Caco-2 (cell line): ENCODE data around the gene TPTE2. TPM values are rescaled to one million over a fixed set of nuclear protein-coding genes. Genes with fewer than 3 reads are reported as not detected.

Experiments used
- BruUV-seq: library from RNA; stranded (reverse); fragments of 400-500 nt; replicated peaks from 2 replicates; lab custom pipeline; 2021; lab: Mats Ljungman, UMichigan
- CTCF ChIA-PET: fragments of 300-600 bp; sonication (Branson Sonifier 250); formaldehyde crosslinking; loops from one replicate; lab custom pipeline; 2022; ENCODE audit warnings: antibody characterized with exemption; lab: Charles Lee
- POLR2A ChIA-PET: fragments of 300-600 bp; sonication (Branson Sonifier 250); formaldehyde crosslinking; loops from one replicate; lab custom pipeline; 2022; ENCODE audit warnings: antibody characterized with exemption; lab: Charles Lee
- DNase-seq, 2 experiments: peaks; one replicate each; pipeline versions ENCODE4 v3.0.0 to v3.0.0-alpha.2; 2020 to 2022
- H3K27me3 ChIP-seq: replicated peaks from 2 replicates; pipeline ENCODE4 v1.6.0; 2011; ENCODE audit warnings: low read length; ENCODE audit not compliant: control insufficient read depth, insufficient read depth
- H3K36me3 ChIP-seq: 2 replicates; pipeline ENCODE4 v1.5.1; 2011; ENCODE audit warnings: low read length; ENCODE audit not compliant: control insufficient read depth, insufficient read depth
- H3K4me1 ChIP-seq: fragments of 250-450 bp; sonication (Bioruptor Pico); 2 replicates; pipeline ENCODE4 v1.5.1; 2020; ENCODE audit warnings: mild to moderate bottlenecking
- H3K4me3 ChIP-seq: 2 replicates; pipeline ENCODE4 v1.5.1; 2011; ENCODE audit warnings: low read depth, mild to moderate bottlenecking, control low read depth, low read length
- H3K9me3 ChIP-seq: fragments of 250-450 bp; sonication (Bioruptor Pico); 2 replicates; pipeline ENCODE4 v1.5.1; 2020; ENCODE audit warnings: mild to moderate bottlenecking, moderate library complexity
- H3K27ac Mint-ChIP-seq: one replicate; pipeline ENCODE4 v1.8.0; 2022; ENCODE audit warnings: mixed read lengths; ENCODE audit not compliant: unreplicated experiment
- H3K27me3 Mint-ChIP-seq: one replicate; pipeline ENCODE4 v1.8.0; 2022; ENCODE audit warnings: mixed read lengths; ENCODE audit not compliant: insufficient read depth, unreplicated experiment
- H3K36me3 Mint-ChIP-seq: one replicate; pipeline ENCODE4 v1.8.0; 2022; ENCODE audit warnings: mild to moderate bottlenecking, mixed read lengths; ENCODE audit not compliant: insufficient read depth, unreplicated experiment
- H3K4me1 Mint-ChIP-seq: one replicate; pipeline ENCODE4 v1.8.0; 2022; ENCODE audit warnings: low read depth, mixed read lengths; ENCODE audit not compliant: unreplicated experiment
- H3K4me3 Mint-ChIP-seq: one replicate; pipeline ENCODE4 v1.8.0; 2022; ENCODE audit warnings: mild to moderate bottlenecking, moderate library complexity, mixed read lengths; ENCODE audit not compliant: unreplicated experiment
- H3K9me3 Mint-ChIP-seq: one replicate; pipeline ENCODE4 v1.8.0; 2022; ENCODE audit warnings: mixed read lengths; ENCODE audit not compliant: unreplicated experiment
- intact Hi-C: fragments of 100-400 bp; cut with micrococcal nuclease; formaldehyde crosslinking; loops from one replicate; pipeline ENCODE4 v1.10.0; 2022; ENCODE audit not compliant: unreplicated experiment
- total RNA-seq: library from RNA; stranded (reverse); gene quantifications from 2 replicates; pipeline ENCODE4 v1.2.3, GENCODE V29; 2022
- TF ChIP-seq, protein P1 (sequence below), 2 experiments: fragments of 200-600 bp in 1 of 2; IDR thresholded peaks; 1 replicate in 1 of 2; 2 replicates in 1 of 2; pipeline versions ENCODE4 v1.5.1 to v1.8.0; 2011 to 2022; ENCODE audit warnings: antibody characterized with exemption in 1 of 2, control low read depth in 1 of 2, inconsistent platforms in 1 of 2, low read depth in 1 of 2, low read length in 1 of 2, mild to moderate bottlenecking in 1 of 2, moderate library complexity in 1 of 2; ENCODE audit not compliant: insufficient read depth in 1 of 2, severe bottlenecking in 1 of 2, unreplicated experiment in 1 of 2

TPTE2 gene
- total RNA-seq, 1 experiment from 2014 or later, result not detected

- peaks cover 18% of the 10 kb centered on the region for H3K4me1 Mint-ChIP-seq
- Histone ChIP-seq H3K4me3 (no peak overlapping the region), H3K36me3 (no peaks in the 10 kb centered on the region), H3K9me3 (no peaks in the 10 kb centered on the region), H3K4me1 (peaks cover 18% of the 10 kb centered on the region), H3K27me3 (no peaks in the 10 kb centered on the region)
- CTCF ChIA-PET, result no interaction called here
- no peak overlapping the region for H3K4me3 Mint-ChIP-seq
- TF ChIP-seq, protein P1, sequence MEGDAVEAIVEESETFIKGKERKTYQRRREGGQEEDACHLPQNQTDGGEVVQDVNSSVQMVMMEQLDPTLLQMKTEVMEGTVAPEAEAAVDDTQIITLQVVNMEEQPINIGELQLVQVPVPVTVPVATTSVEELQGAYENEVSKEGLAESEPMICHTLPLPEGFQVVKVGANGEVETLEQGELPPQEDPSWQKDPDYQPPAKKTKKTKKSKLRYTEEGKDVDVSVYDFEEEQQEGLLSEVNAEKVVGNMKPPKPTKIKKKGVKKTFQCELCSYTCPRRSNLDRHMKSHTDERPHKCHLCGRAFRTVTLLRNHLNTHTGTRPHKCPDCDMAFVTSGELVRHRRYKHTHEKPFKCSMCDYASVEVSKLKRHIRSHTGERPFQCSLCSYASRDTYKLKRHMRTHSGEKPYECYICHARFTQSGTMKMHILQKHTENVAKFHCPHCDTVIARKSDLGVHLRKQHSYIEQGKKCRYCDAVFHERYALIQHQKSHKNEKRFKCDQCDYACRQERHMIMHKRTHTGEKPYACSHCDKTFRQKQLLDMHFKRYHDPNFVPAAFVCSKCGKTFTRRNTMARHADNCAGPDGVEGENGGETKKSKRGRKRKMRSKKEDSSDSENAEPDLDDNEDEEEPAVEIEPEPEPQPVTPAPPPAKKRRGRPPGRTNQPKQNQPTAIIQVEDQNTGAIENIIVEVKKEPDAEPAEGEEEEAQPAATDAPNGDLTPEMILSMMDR (IDR thresholded peaks at IDR 0.05; ENCODE audit: insufficient read depth in 1 of 2, low read depth in 1 of 2, low read length in 1 of 2, severe bottlenecking in 1 of 2, unreplicated experiment in 1 of 2), result no peak
- no peaks in the 10 kb centered on the region for H3K27me3 Mint-ChIP-seq
- intact Hi-C loops, result loop anchor here (10.0 kb wide), 1 partner anchor 364 kb away; the partner anchor contains the start of gene ZMYM2
- BruUV-seq, result no TSS peak
- no peak overlapping the region for H3K27ac Mint-ChIP-seq
- no peaks in the 10 kb centered on the region for H3K9me3 Mint-ChIP-seq
- no peaks in the 10 kb centered on the region for H3K36me3 Mint-ChIP-seq
- POLR2A ChIA-PET, result no interaction called here
- DNase-seq, result no peak
Observed at GRCh38 chr13:19590423-19590822, 29.1 kb upstream of the TPTE2 start.

GRCh38 chr13:19589312-19589711, 28.0 kb upstream of the TPTE2 start:
- Mint-ChIP-seq H3K4me3 (no peak overlapping the region), H3K36me3 (no peaks in the 10 kb centered on the region), H3K9me3 (no peaks in the 10 kb centered on the region), H3K4me1 (peaks cover 14% of the 10 kb centered on the region), H3K27me3 (no peaks in the 10 kb centered on the region), H3K27ac (no peak overlapping the region)
- TF ChIP-seq, protein P1 (IDR thresholded peaks at IDR 0.05; ENCODE audit: insufficient read depth in 1 of 2, low read depth in 1 of 2, low read length in 1 of 2, severe bottlenecking in 1 of 2, unreplicated experiment in 1 of 2), result no peak
- Histone ChIP-seq H3K4me3 (no peak overlapping the region), H3K9me3 (no peaks in the 10 kb centered on the region), H3K27me3 (no peaks in the 10 kb centered on the region), H3K36me3 (no peaks in the 10 kb centered on the region), H3K4me1 (peaks cover 12% of the 10 kb centered on the region)
- intact Hi-C loops, result loop anchor here (10.0 kb wide), 2 partner anchors 145 to 435 kb away; no protein-coding TSS in a partner anchor
- ChIA-PET POLR2A (no interaction called here), CTCF (no interaction called here)
- no TSS peak for BruUV-seq
- peak in 1 of 2 experiments; percentile 16 for DNase-seq

DNA sequence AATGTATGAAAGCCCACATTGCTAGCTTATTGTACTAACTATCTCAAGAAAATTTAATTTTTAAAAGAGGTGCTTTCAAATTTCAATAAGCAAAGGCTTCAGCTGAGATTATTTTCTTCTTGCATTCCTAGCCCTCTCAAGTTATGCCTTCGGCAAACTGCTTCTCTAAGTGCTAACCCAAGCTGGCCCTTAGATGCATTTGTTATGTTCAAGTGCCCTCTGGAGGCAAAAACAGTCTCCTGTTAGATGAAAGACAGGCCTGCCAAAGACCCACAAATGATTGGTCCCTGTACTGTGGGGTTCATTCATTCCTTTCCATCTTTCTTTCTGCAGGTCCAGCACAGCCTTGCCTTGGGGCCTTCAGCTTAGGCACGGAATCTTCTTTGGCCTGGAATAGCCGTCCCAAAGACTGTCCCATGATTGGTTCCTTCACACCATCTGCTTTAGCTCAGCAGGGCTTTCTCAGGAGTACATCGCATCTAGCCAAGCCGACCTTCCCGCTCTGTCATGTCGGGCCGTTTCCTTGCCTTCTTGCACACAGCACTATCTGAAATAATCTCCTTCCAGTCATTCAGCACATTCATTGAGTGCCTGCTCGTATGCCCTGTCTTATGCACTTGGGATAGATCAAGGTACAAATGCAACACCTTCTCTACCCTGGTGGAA, 26.4 kb upstream of the TPTE2 start:
- H3K27me3 Mint-ChIP-seq, result no peaks in the 10 kb centered on the region
- BruUV-seq, result no TSS peak
- H3K4me3 Mint-ChIP-seq, result no peak overlapping the region
- H3K27me3 ChIP-seq, result no peaks in the 10 kb centered on the region
- H3K9me3 ChIP-seq, result no peaks in the 10 kb centered on the region
- H3K4me1 Mint-ChIP-seq, result peaks cover 6% of the 10 kb centered on the region
- ChIA-PET POLR2A (no interaction called here), CTCF (interaction anchor here (0.5 to 1.5 kb wide), 4 partner anchors 31 to 1047 kb away, joined by 3 to 10 read pairs (median 6); partner anchors contain the start of gene MPHOSPH8)
- DNase-seq, result peak; percentile 58 to 66
- intact Hi-C loops, result loop anchor here (1.0 to 10.0 kb wide), 5 partner anchors 32 to 498 kb away; no protein-coding TSS in a partner anchor
- no peak overlapping the region for H3K4me3 ChIP-seq
- TF ChIP-seq, protein P1 (IDR thresholded peaks at IDR 0.05; ENCODE audit: insufficient read depth in 1 of 2, low read depth in 1 of 2, low read length in 1 of 2, severe bottlenecking in 1 of 2, unreplicated experiment in 1 of 2), result peak; percentile 58 to 77
- H3K4me1 ChIP-seq, result peaks cover 2% of the 10 kb centered on the region; the same call in 1 of the 2 replicates
- H3K27ac Mint-ChIP-seq, result no peak overlapping the region
- H3K36me3 Mint-ChIP-seq, result no peaks in the 10 kb centered on the region
- no peaks in the 10 kb centered on the region for H3K9me3 Mint-ChIP-seq
- H3K36me3 ChIP-seq, result no peaks in the 10 kb centered on the region
